Activated T-helper 17 cell treated with anti-CD3 and anti-CD28 coated beads, Interleukin-2, amount 50 U/mL, for 72 hours (primary cell): Measurements from ENCODE around the gene ZNF784. TPM values are rescaled to one million over a fixed set of nuclear protein-coding genes. Genes with fewer than 3 reads are reported as not detected.

Experiments used
- ATAC-seq: fragments of 150-1000 bp; cut with Tn5 transposase; replicated peaks from 2 replicates; pipeline ENCODE4 v1.10.0; 2021; ENCODE audit warnings: mild to moderate bottlenecking, moderate library complexity
- H3K27ac Mint-ChIP-seq: one replicate; pipeline ENCODE4 v1.8.0; 2022; ENCODE audit warnings: mixed read lengths
- H3K27me3 Mint-ChIP-seq: one replicate; pipeline ENCODE4 v1.8.0; 2022; ENCODE audit warnings: mixed read lengths
- H3K36me3 Mint-ChIP-seq: one replicate; pipeline ENCODE4 v1.8.0; 2022; ENCODE audit warnings: low read depth, mild to moderate bottlenecking, mixed read lengths
- H3K4me1 Mint-ChIP-seq: one replicate; pipeline ENCODE4 v1.8.0; 2022; ENCODE audit warnings: mixed read lengths
- H3K4me3 Mint-ChIP-seq: one replicate; pipeline ENCODE4 v1.8.0; 2022; ENCODE audit warnings: mild to moderate bottlenecking, mixed read lengths
- H3K9me3 Mint-ChIP-seq: one replicate; pipeline ENCODE4 v1.8.0; 2022; ENCODE audit warnings: mixed read lengths
- total RNA-seq, 2 donors: library from RNA; stranded (reverse); gene quantifications; one replicate each; pipeline ENCODE4 v1.2.3, GENCODE V29; 2022

Gene ZNF784
- total RNA-seq, 2 donors from 2014 or later = 4.6 to 5.3 TPM

GRCh38 chr19:55661826-55662225 lies 37.5 kb upstream of the ZNF784 start:
- Mint-ChIP-seq H3K4me3 (no peak overlapping the region), H3K36me3 (peaks cover 92% of the 10 kb centered on the region), H3K27ac (peak overlapping the region; percentile 67), H3K9me3 (no peaks in the 10 kb centered on the region), H3K27me3 (no peaks in the 10 kb centered on the region), H3K4me1 (peaks cover 26% of the 10 kb centered on the region)
- ATAC-seq = no peak

GRCh38 chr19:55660991-55661390 lies 36.6 kb upstream of the ZNF784 start:
- H3K4me1 Mint-ChIP-seq = peaks cover 26% of the 10 kb centered on the region
- H3K27ac Mint-ChIP-seq = peak overlapping the region; percentile 86
- peaks cover 92% of the 10 kb centered on the region for H3K36me3 Mint-ChIP-seq
- no peak for ATAC-seq
- H3K9me3 Mint-ChIP-seq = no peaks in the 10 kb centered on the region
- no peak overlapping the region for H3K4me3 Mint-ChIP-seq
- H3K27me3 Mint-ChIP-seq = no peaks in the 10 kb centered on the region

- H3K4me1 Mint-ChIP-seq = peaks cover 26% of the 10 kb centered on the region
- H3K27ac Mint-ChIP-seq = peak overlapping the region; percentile 86
- no peaks in the 10 kb centered on the region for H3K9me3 Mint-ChIP-seq
- H3K4me3 Mint-ChIP-seq = no peak overlapping the region
- peaks cover 92% of the 10 kb centered on the region for H3K36me3 Mint-ChIP-seq
- ATAC-seq = no peak
- no peaks in the 10 kb centered on the region for H3K27me3 Mint-ChIP-seq
Measured at GRCh38 chr19:55660404-55660803, 36.0 kb upstream of the ZNF784 start.

GRCh38 chr19:55659822-55660221 lies 35.5 kb upstream of the ZNF784 start:
- Mint-ChIP-seq H3K36me3 (peaks cover 90% of the 10 kb centered on the region), H3K4me3 (peak overlapping the region; percentile 93), H3K27ac (peak overlapping the region; percentile 86), H3K9me3 (no peaks in the 10 kb centered on the region), H3K4me1 (peaks cover 26% of the 10 kb centered on the region), H3K27me3 (no peaks in the 10 kb centered on the region)
- no peak for ATAC-seq

GRCh38 chr19:55658846-55659459 lies 34.6 kb upstream of the ZNF784 start:
- Mint-ChIP-seq H3K4me3 (peak overlapping the region; percentile 93), H3K27ac (peak overlapping the region; percentile 86), H3K9me3 (no peaks in the 10 kb centered on the region), H3K4me1 (peaks cover 26% of the 10 kb centered on the region), H3K36me3 (peaks cover 89% of the 10 kb centered on the region), H3K27me3 (no peaks in the 10 kb centered on the region)
- ATAC-seq = no peak

- peak; percentile 16 for ATAC-seq
- H3K27ac Mint-ChIP-seq = peak overlapping the region; percentile 99
- no peaks in the 10 kb centered on the region for H3K9me3 Mint-ChIP-seq
- H3K27me3 Mint-ChIP-seq = no peaks in the 10 kb centered on the region
- peak overlapping the region; percentile 93 for H3K4me3 Mint-ChIP-seq
- peaks cover 23% of the 10 kb centered on the region for H3K4me1 Mint-ChIP-seq
- H3K36me3 Mint-ChIP-seq = peaks cover 79% of the 10 kb centered on the region
Measured at GRCh38 chr19:55656988-55657747, 32.8 kb upstream of the ZNF784 start.

- no peak for ATAC-seq
- H3K36me3 Mint-ChIP-seq = peaks cover 74% of the 10 kb centered on the region
- H3K9me3 Mint-ChIP-seq = no peaks in the 10 kb centered on the region
- H3K27ac Mint-ChIP-seq = peak overlapping the region; percentile 99
- peak overlapping the region; percentile 93 for H3K4me3 Mint-ChIP-seq
- H3K27me3 Mint-ChIP-seq = no peaks in the 10 kb centered on the region
- H3K4me1 Mint-ChIP-seq = peaks cover 16% of the 10 kb centered on the region
Measured at GRCh38 chr19:55656552-55656951, 32.2 kb upstream of the ZNF784 start.

GRCh38 chr19:55655648-55656040 lies 31.3 kb upstream of the ZNF784 start:
- no peaks in the 10 kb centered on the region for H3K27me3 Mint-ChIP-seq
- H3K36me3 Mint-ChIP-seq = peaks cover 65% of the 10 kb centered on the region
- no peak for ATAC-seq
- H3K4me3 Mint-ChIP-seq = peak overlapping the region; percentile 93
- peaks cover 15% of the 10 kb centered on the region for H3K4me1 Mint-ChIP-seq
- peak overlapping the region; percentile 99 for H3K27ac Mint-ChIP-seq
- no peaks in the 10 kb centered on the region for H3K9me3 Mint-ChIP-seq

- Mint-ChIP-seq H3K9me3 (no peaks in the 10 kb centered on the region), H3K4me1 (peaks cover 21% of the 10 kb centered on the region), H3K4me3 (peak within 1 kb of the TSS; percentile 93), H3K27ac (peak within 1 kb of the TSS; percentile 99), H3K36me3 (peaks cover 62% of the 10 kb centered on the region), H3K27me3 (no peaks in the 10 kb centered on the region)
- ATAC-seq = peak; percentile 50
Measured at GRCh38 chr19:55654868-55655647, 30.7 kb upstream of the ZNF784 start, which contains the start of gene U2AF2. Gene U2AF2 (plus strand): TSS chr19:55655035. CDS start chr19:55655105, 70 bp downstream.

- ATAC-seq = peak; percentile 77
- Mint-ChIP-seq H3K4me1 (peaks cover 23% of the 10 kb centered on the region), H3K36me3 (peaks cover 62% of the 10 kb centered on the region), H3K27me3 (no peaks in the 10 kb centered on the region), H3K9me3 (no peaks in the 10 kb centered on the region), H3K4me3 (peak overlapping the region; percentile 93), H3K27ac (peak overlapping the region; percentile 99)
Measured at GRCh38 chr19:55654323-55654867, 30.0 kb upstream of the ZNF784 start.

- Mint-ChIP-seq H3K27ac (peak overlapping the region; percentile 99), H3K4me3 (peak overlapping the region; percentile 93), H3K4me1 (peaks cover 21% of the 10 kb centered on the region), H3K9me3 (no peaks in the 10 kb centered on the region), H3K36me3 (peaks cover 56% of the 10 kb centered on the region), H3K27me3 (no peaks in the 10 kb centered on the region)
- ATAC-seq = peak; percentile 54
Measured at GRCh38 chr19:55653651-55654322, 29.4 kb upstream of the ZNF784 start.

GRCh38 chr19:55652311-55653128 lies 28.2 kb upstream of the ZNF784 start:
- Mint-ChIP-seq H3K27ac (no peak overlapping the region), H3K27me3 (no peaks in the 10 kb centered on the region), H3K9me3 (no peaks in the 10 kb centered on the region), H3K4me3 (no peak overlapping the region), H3K36me3 (peaks cover 51% of the 10 kb centered on the region), H3K4me1 (peaks cover 16% of the 10 kb centered on the region)
- ATAC-seq = no peak

- no peak for ATAC-seq
- H3K4me3 Mint-ChIP-seq = peak overlapping the region; percentile 49
- no peaks in the 10 kb centered on the region for H3K27me3 Mint-ChIP-seq
Measured at GRCh38 chr19:55651236-55651635, 26.9 kb upstream of the ZNF784 start.

More at GRCh38 chr19:55651236-55651635, 26.9 kb upstream of the ZNF784 start:
- Mint-ChIP-seq H3K4me1 (peaks cover 12% of the 10 kb centered on the region), H3K27ac (peak overlapping the region; percentile 46), H3K36me3 (peaks cover 51% of the 10 kb centered on the region), H3K9me3 (no peaks in the 10 kb centered on the region)
